ENCODE measurements around the gene CFAP90.

CFAP90 gene

GRCh38 chr5:7850395-7851239 is at the start of gene CFAP90:
CFAP90 (minus strand) TSS chr5:7851133; CDS start chr5:7851021, 112 bp downstream.
- Mint-ChIP-seq H3K27me3 (ENCODE audit: low read depth, poor library complexity) (peaks cover 2% of the 10 kb centered on the region), H3K27ac (peak within 1 kb of the TSS; percentile 94), H3K36me3 (ENCODE audit: low read depth) (peaks cover 22% of the 10 kb centered on the region), H3K9me3 (peaks cover 21% of the 10 kb centered on the region), H3K4me3 (peak within 1 kb of the TSS; percentile 88), H3K4me1 (peaks cover 43% of the 10 kb centered on the region)
- peak; percentile 94 for DNase-seq
- peak; percentile 40 for TF ChIP-seq CTCF (IDR thresholded peaks at IDR 0.05)

GRCh38 chr5:7897014-7897600 is 46.2 kb upstream of the CFAP90 start:
- no peaks in the 10 kb centered on the region for H3K9me3 Mint-ChIP-seq
- H3K36me3 Mint-ChIP-seq (ENCODE audit: low read depth) = peaks cover 83% of the 10 kb centered on the region
- no peaks in the 10 kb centered on the region for H3K4me1 Mint-ChIP-seq
- H3K27me3 Mint-ChIP-seq (ENCODE audit: low read depth, poor library complexity) = no peaks in the 10 kb centered on the region
- H3K27ac Mint-ChIP-seq = no peak overlapping the region
- DNase-seq = peak; percentile 34
- peak; percentile 37 for TF ChIP-seq CTCF (IDR thresholded peaks at IDR 0.05)
- no peak overlapping the region for H3K4me3 Mint-ChIP-seq

- DNase-seq = no peak
These were observed 43.9 kb upstream of the CFAP90 start for GRCh38 chr5:7894860-7895259.

GRCh38 chr5:7894439-7894838 is 43.5 kb upstream of the CFAP90 start:
- Mint-ChIP-seq H3K27ac (no peak overlapping the region), H3K9me3 (no peaks in the 10 kb centered on the region), H3K4me3 (no peak overlapping the region), H3K4me1 (no peaks in the 10 kb centered on the region), H3K27me3 (ENCODE audit: low read depth, poor library complexity) (no peaks in the 10 kb centered on the region), H3K36me3 (ENCODE audit: low read depth) (peaks cover 83% of the 10 kb centered on the region)
- DNase-seq = no peak
- no peak for TF ChIP-seq CTCF (IDR thresholded peaks at IDR 0.05)

More at GRCh38 chr5:7894860-7895259, 43.9 kb upstream of the CFAP90 start:
- Mint-ChIP-seq H3K4me3 (no peak overlapping the region), H3K9me3 (no peaks in the 10 kb centered on the region), H3K36me3 (ENCODE audit: low read depth) (peaks cover 81% of the 10 kb centered on the region), H3K27ac (no peak overlapping the region), H3K4me1 (no peaks in the 10 kb centered on the region), H3K27me3 (ENCODE audit: low read depth, poor library complexity) (no peaks in the 10 kb centered on the region)
- no peak for TF ChIP-seq CTCF (IDR thresholded peaks at IDR 0.05)

GRCh38 chr5:7888901-7889300 is 38.0 kb upstream of the CFAP90 start:
- no peaks in the 10 kb centered on the region for H3K9me3 Mint-ChIP-seq
- H3K4me1 Mint-ChIP-seq = no peaks in the 10 kb centered on the region
- no peak for TF ChIP-seq CTCF (IDR thresholded peaks at IDR 0.05)
- DNase-seq = no peak
- no peaks in the 10 kb centered on the region for H3K27me3 Mint-ChIP-seq (ENCODE audit: low read depth, poor library complexity)
- no peak overlapping the region for H3K27ac Mint-ChIP-seq
- H3K36me3 Mint-ChIP-seq (ENCODE audit: low read depth) = peaks cover 71% of the 10 kb centered on the region
- H3K4me3 Mint-ChIP-seq = no peak overlapping the region

Data from nephron progenitor cell (in vitro differentiated cells).